Natural killer cell (primary cell): ENCODE results near the gene ADAP1. TPM values are rescaled to one million over a fixed set of nuclear protein-coding genes. Genes with fewer than 3 reads are reported as not detected.
A peak's percentile ranks its signal among the peaks of the same experiment; 100 is the strongest.

ENCODE experiments used
- ATAC-seq, 3 donors: fragments of 150-1000 bp in 2 of 3; fragments of 200-7000 bp in 1 of 3; cut with Tn5 transposase; 1 replicate in 1 of 3; 2 replicates in 2 of 3; pipeline ENCODE4 v1.10.0; 2021; ENCODE audit warnings: mild to moderate bottlenecking in 2 of 3, moderate library complexity in 2 of 3
- DNase-seq, 2 donors: peaks; one replicate each; pipeline versions ENCODE4 v3.0.0 to v3.0.0-alpha.2; 2013 to 2021; ENCODE audit warnings: mixed read lengths in 1 of 2
- H3K27ac ChIP-seq: one replicate; pipeline ENCODE4 v1.5.1; 2013; ENCODE audit warnings: mild to moderate bottlenecking, low read length
- H3K27me3 ChIP-seq: one replicate; pipeline ENCODE4 v1.6.1; 2013; ENCODE audit warnings: low read length; ENCODE audit not compliant: control insufficient read depth, insufficient read depth
- H3K36me3 ChIP-seq: one replicate; pipeline ENCODE4 v1.6.1; 2013; ENCODE audit warnings: low read length; ENCODE audit not compliant: control insufficient read depth, insufficient read depth
- H3K4me1 ChIP-seq: one replicate; pipeline ENCODE4 v1.6.1; 2013; ENCODE audit warnings: low read length; ENCODE audit not compliant: control insufficient read depth, insufficient read depth
- H3K4me3 ChIP-seq: one replicate; pipeline ENCODE4 v1.5.1; 2013; ENCODE audit warnings: low read length
- H3K9me3 ChIP-seq: one replicate; pipeline ENCODE4 v1.6.1; 2013; ENCODE audit warnings: low read length; ENCODE audit not compliant: control insufficient read depth, insufficient read depth
- H3K27ac Mint-ChIP-seq, 2 donors: one replicate each; pipeline ENCODE4 v1.8.0; 2022; ENCODE audit warnings: mild to moderate bottlenecking in 2 of 2, mixed read lengths in 2 of 2, moderate library complexity in 1 of 2
- H3K27me3 Mint-ChIP-seq, 2 donors: one replicate each; pipeline ENCODE4 v1.8.0; 2022; ENCODE audit warnings: low read depth in 2 of 2, mixed read lengths in 2 of 2
- H3K36me3 Mint-ChIP-seq: one replicate; pipeline ENCODE4 v1.8.0; 2022; ENCODE audit warnings: mixed read lengths
- H3K4me1 Mint-ChIP-seq, 2 donors: one replicate each; pipeline ENCODE4 v1.8.0; 2022; ENCODE audit warnings: mixed read lengths in 2 of 2
- H3K4me3 Mint-ChIP-seq: one replicate; pipeline ENCODE4 v1.8.0; 2022; ENCODE audit warnings: mild to moderate bottlenecking, moderate library complexity, mixed read lengths
- H3K9me3 Mint-ChIP-seq, 2 donors: one replicate each; pipeline ENCODE4 v1.8.0; 2022; ENCODE audit warnings: mixed read lengths in 2 of 2
- WGBS: methylation state at CpG from one replicate; pipeline ENCODE4 v1.1.7; 2013; ENCODE audit warnings: missing lambda C conversion rate; ENCODE audit not compliant: insufficient coverage; 5-methylcytosine and 5-hydroxymethylcytosine counted together
- intact Hi-C: fragments of 100-400 bp; cut with micrococcal nuclease; formaldehyde crosslinking; loops from one replicate; pipeline ENCODE4 v1.14.2; 2022
- total RNA-seq, 4 donors: library from RNA; stranded (reverse); fragments of 120-200 nt in 1 of 4; gene quantifications; one replicate each; pipeline versions ENCODE4 v1.2.3 to v1.2.4, GENCODE V29; 2013 to 2022
- TF ChIP-seq, protein P1 (sequence below): fragments of 200-600 bp; IDR thresholded peaks from one replicate; pipeline ENCODE4 v1.8.0; 2022; ENCODE audit warnings: antibody characterized with exemption

The ADAP1 gene
- total RNA-seq, 3 donors from 2014 or later (not counting 1 experiment from before 2014, with no cell fraction given), result 87.2 to 117 (median 89.2) TPM

DNA sequence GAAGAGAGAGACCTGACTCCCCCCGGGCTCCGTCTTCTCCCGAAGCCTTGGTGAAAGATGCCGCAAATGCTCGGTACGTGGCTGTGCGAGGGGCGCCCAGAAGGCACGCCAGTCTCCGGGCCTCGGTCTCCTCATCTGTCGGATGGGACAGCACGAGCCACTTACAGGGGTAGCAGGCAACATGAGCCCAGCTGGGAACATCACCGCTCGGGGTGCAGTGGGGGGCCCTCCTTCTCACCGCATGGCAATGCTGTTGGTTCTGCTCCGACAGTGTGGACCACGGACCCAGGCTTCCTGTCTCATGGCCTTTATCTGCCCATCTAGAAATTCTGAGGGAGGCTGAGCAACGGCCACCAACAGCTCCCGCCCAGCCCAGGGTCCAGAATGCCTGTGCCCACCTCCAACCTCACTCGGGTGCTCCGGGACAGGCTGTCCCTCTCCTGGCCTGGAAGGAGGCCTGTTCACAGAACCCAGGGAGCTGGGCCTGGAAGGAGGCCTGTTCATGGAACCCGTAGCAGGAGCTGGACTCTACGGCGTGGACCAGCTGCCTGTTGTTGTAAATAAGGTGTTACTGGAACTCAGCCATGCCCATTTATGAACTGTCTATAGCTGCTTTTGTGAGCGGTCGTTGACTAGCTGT lies 15.8 kb downstream of the ADAP1 start:
- no peak overlapping the region for H3K27ac ChIP-seq
- no peaks in the 10 kb centered on the region for H3K27me3 Mint-ChIP-seq
- 96% methylated on average over 27 of the region's 27 CpGs for WGBS
- H3K27me3 ChIP-seq, result no peaks in the 10 kb centered on the region
- no peaks in the 10 kb centered on the region for H3K9me3 Mint-ChIP-seq
- no peak overlapping the region for H3K4me3 Mint-ChIP-seq
- peaks cover 37% of the 10 kb centered on the region for H3K4me1 ChIP-seq
- no peaks in the 10 kb centered on the region for H3K36me3 Mint-ChIP-seq
- peaks cover 9% of the 10 kb centered on the region for H3K36me3 ChIP-seq
- peak overlapping the region; percentile 9 to 18 for H3K27ac Mint-ChIP-seq
- ATAC-seq, result no peak
- peaks cover 31 to 45% of the 10 kb centered on the region in 2 donors for H3K4me1 Mint-ChIP-seq
- intact Hi-C loops, result no loop called here
- TF ChIP-seq, protein P1, sequence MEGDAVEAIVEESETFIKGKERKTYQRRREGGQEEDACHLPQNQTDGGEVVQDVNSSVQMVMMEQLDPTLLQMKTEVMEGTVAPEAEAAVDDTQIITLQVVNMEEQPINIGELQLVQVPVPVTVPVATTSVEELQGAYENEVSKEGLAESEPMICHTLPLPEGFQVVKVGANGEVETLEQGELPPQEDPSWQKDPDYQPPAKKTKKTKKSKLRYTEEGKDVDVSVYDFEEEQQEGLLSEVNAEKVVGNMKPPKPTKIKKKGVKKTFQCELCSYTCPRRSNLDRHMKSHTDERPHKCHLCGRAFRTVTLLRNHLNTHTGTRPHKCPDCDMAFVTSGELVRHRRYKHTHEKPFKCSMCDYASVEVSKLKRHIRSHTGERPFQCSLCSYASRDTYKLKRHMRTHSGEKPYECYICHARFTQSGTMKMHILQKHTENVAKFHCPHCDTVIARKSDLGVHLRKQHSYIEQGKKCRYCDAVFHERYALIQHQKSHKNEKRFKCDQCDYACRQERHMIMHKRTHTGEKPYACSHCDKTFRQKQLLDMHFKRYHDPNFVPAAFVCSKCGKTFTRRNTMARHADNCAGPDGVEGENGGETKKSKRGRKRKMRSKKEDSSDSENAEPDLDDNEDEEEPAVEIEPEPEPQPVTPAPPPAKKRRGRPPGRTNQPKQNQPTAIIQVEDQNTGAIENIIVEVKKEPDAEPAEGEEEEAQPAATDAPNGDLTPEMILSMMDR, result no peak
- H3K4me3 ChIP-seq, result no peak overlapping the region
- no peak for DNase-seq
- H3K9me3 ChIP-seq, result no peaks in the 10 kb centered on the region

DNA sequence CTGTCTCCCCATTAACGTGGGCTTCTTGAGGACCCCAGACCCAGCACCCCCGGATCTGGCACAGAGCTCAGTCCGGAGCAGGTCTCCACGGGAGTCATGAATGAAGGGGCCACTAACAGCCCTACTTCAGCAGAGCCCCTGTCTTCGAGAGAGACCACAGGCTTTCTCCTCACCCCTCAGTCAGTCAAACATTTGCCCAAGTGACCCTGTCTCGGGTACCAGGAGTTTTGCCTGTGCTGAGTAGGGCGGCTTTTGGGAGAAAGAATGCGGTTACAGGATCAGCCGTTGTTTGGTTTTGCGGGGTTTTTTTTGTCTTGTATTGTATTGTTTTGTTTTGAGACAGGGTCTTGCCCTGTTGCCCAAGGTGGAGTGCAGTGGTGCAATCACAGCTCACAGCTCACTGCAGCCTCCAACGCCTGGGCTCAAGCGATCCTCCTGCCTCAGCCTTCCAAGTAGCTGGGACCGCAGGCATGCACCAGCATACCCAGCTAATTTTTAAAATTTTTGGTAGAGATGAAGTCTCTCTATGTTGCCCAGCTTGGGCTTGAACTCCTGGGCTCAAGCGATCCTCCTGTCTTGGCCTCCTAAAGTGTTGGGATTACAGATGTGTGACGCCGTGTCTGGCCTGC lies 16.5 kb downstream of the ADAP1 start:
- H3K27ac ChIP-seq, result no peak overlapping the region
- no peaks in the 10 kb centered on the region for H3K9me3 ChIP-seq
- Mint-ChIP-seq H3K9me3 (no peaks in the 10 kb centered on the region), H3K4me1 (peaks cover 31 to 45% of the 10 kb centered on the region in 2 donors), H3K36me3 (no peaks in the 10 kb centered on the region), H3K4me3 (peak overlapping the region; percentile 25), H3K27me3 (no peaks in the 10 kb centered on the region), H3K27ac (peak overlapping the region; percentile 18 to 58)
- intact Hi-C loops, result no loop called here
- no peak for ATAC-seq
- no peaks in the 10 kb centered on the region for H3K27me3 ChIP-seq
- TF ChIP-seq, protein P1, result no peak
- no peak overlapping the region for H3K4me3 ChIP-seq
- H3K4me1 ChIP-seq, result peaks cover 37% of the 10 kb centered on the region
- 94% methylated on average over 16 of the region's 16 CpGs for WGBS
- DNase-seq, result no peak
- peaks cover 9% of the 10 kb centered on the region for H3K36me3 ChIP-seq

DNA sequence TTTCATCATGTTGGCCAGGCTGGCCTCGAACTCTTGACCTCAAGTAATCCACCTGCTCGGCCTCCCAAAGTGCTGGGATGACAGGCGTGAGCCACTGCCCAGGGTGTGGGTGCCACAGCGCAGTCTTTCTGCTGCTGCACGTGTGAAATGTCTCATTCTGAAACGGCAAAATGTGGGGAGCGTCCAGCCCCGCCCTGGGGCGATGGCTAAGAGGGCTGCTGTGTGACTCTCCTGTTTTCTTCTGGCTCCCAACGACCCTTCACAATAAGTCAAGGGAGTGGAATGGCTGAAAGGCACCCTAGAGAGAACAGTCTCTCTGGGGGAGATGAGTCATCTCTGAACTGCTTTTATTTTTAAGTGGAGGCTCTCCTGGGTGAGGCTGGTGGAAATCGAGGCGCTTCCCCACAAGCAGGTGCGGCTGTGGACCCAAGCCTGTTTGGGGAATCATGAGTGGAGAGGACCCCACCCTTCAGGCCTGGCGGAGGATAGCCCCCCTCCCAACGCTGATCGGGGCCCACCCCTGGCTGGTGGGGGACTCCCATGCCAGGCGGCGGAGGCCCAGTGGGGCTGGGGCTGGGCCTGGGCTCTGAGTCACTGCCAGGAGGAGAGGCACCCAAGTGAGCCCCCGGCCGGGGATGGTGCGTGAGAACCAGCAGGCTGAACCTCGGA lies 18.0 kb downstream of the ADAP1 start:
- Histone ChIP-seq H3K27me3 (no peaks in the 10 kb centered on the region), H3K36me3 (peaks cover 9% of the 10 kb centered on the region), H3K4me3 (no peak overlapping the region), H3K4me1 (peaks cover 43% of the 10 kb centered on the region), H3K27ac (no peak overlapping the region), H3K9me3 (no peaks in the 10 kb centered on the region)
- H3K36me3 Mint-ChIP-seq, result no peaks in the 10 kb centered on the region
- peaks cover 25 to 40% of the 10 kb centered on the region in 2 donors for H3K4me1 Mint-ChIP-seq
- TF ChIP-seq, protein P1, result no peak
- H3K27me3 Mint-ChIP-seq, result no peaks in the 10 kb centered on the region
- intact Hi-C loops, result no loop called here
- H3K4me3 Mint-ChIP-seq, result no peak overlapping the region
- ATAC-seq (peak; percentile 17 to 49 (median 48)), DNase-seq (no peak)
- H3K9me3 Mint-ChIP-seq, result no peaks in the 10 kb centered on the region
- 59% methylated on average over 22 of the region's 22 CpGs for WGBS
- peak overlapping the region; percentile 67 to 70 for H3K27ac Mint-ChIP-seq
